ENCODE data around the gene NAPB.

GRCh38 chr20:23406880-23407279, 14.4 kb downstream of the NAPB start:
- TF ChIP-seq REST (IDR thresholded peaks at IDR 0.05; ENCODE audit: insufficient read depth in 1 of 2, low read depth in 2 of 2, low read length in 2 of 2), result no peak
- TF ChIP-seq TAF1 (IDR thresholded peaks at IDR 0.05; ENCODE audit: borderline replicate concordance, insufficient read depth, low read length), result no peak
